H9 (cell line): ENCODE measurements around the gene PATL2. TPM values are rescaled to one million over a fixed set of nuclear protein-coding genes. Genes with fewer than 3 reads are reported as not detected.

Experiments used
- DNase-seq: peaks from one replicate; pipeline ENCODE4 v3.0.0-alpha.2; 2017
- H2AFZ ChIP-seq: one replicate; pipeline ENCODE4 v1.6.1; 2013; ENCODE audit warnings: mild to moderate bottlenecking, low read length, control low read depth, moderate library complexity
- H2AK5ac ChIP-seq: 2 replicates; pipeline ENCODE4 v1.6.1; 2013; ENCODE audit warnings: low read length, control low read depth, mixed read lengths; ENCODE audit not compliant: insufficient read length
- H2BK120ac ChIP-seq: one replicate; pipeline ENCODE4 v1.6.1; 2013; ENCODE audit warnings: low read depth, mild to moderate bottlenecking, low read length, control low read depth, inconsistent platforms; ENCODE audit not compliant: poor library complexity, severe bottlenecking
- H2BK12ac ChIP-seq: 2 replicates; pipeline ENCODE4 v1.6.1; 2013; ENCODE audit warnings: low read length, control low read depth, mixed read lengths, low read depth; ENCODE audit not compliant: insufficient read length
- H2BK15ac ChIP-seq: 2 replicates; pipeline ENCODE4 v1.6.1; 2013; ENCODE audit warnings: low read depth, low read length, control low read depth
- H2BK20ac ChIP-seq: one replicate; pipeline ENCODE4 v1.6.1; 2013; ENCODE audit warnings: low read depth, mild to moderate bottlenecking, low read length, control low read depth, inconsistent platforms; ENCODE audit not compliant: poor library complexity, severe bottlenecking
- H2BK5ac ChIP-seq: 2 replicates; pipeline ENCODE4 v1.6.1; 2013; ENCODE audit warnings: low read length, control low read depth, mixed read lengths; ENCODE audit not compliant: insufficient read length
- H3K14ac ChIP-seq: 2 replicates; pipeline ENCODE4 v1.6.1; 2013; ENCODE audit warnings: low read length, control low read depth; ENCODE audit not compliant: insufficient read depth
- H3K18ac ChIP-seq: 2 replicates; pipeline ENCODE4 v1.6.1; 2013; ENCODE audit warnings: low read depth, mild to moderate bottlenecking, mixed read lengths, low read length, control low read depth; ENCODE audit not compliant: insufficient read length
- H3K23ac ChIP-seq: 2 replicates; pipeline ENCODE4 v1.6.1; 2013; ENCODE audit warnings: low read length, control low read depth, mixed read lengths, low read depth; ENCODE audit not compliant: insufficient read length
- H3K23me2 ChIP-seq: 2 replicates; pipeline ENCODE4 v1.6.1; 2013; ENCODE audit warnings: low read depth, mild to moderate bottlenecking, mixed read lengths, low read length, control low read depth; ENCODE audit not compliant: insufficient read length, poor library complexity, severe bottlenecking
- H3K27ac ChIP-seq: 2 replicates; pipeline ENCODE4 v1.5.1; 2013; ENCODE audit warnings: low read length, control low read depth, mixed read lengths, low read depth; ENCODE audit not compliant: insufficient read length
- H3K27me3 ChIP-seq: 2 replicates; pipeline ENCODE4 v1.6.1; 2013; ENCODE audit warnings: low read length, control low read depth, inconsistent platforms; ENCODE audit not compliant: insufficient read depth
- H3K4ac ChIP-seq: 2 replicates; pipeline ENCODE4 v1.6.1; 2013; ENCODE audit warnings: low read depth, mild to moderate bottlenecking, control low read depth, inconsistent platforms, low read length, moderate library complexity
- H3K4me1 ChIP-seq: 2 replicates; pipeline ENCODE4 v1.6.1; 2013; ENCODE audit warnings: low read length, control low read depth, inconsistent platforms; ENCODE audit not compliant: insufficient read depth
- H3K4me2 ChIP-seq: 2 replicates; pipeline ENCODE4 v1.6.1; 2013; ENCODE audit warnings: low read length, control low read depth, mixed read lengths; ENCODE audit not compliant: insufficient read length, insufficient read depth
- H3K56ac ChIP-seq: 2 replicates; pipeline ENCODE4 v1.6.1; 2013; ENCODE audit warnings: low read depth, mild to moderate bottlenecking, mixed read lengths, low read length, control low read depth; ENCODE audit not compliant: insufficient read length
- H3K79me1 ChIP-seq: 2 replicates; pipeline ENCODE4 v1.6.1; 2013; ENCODE audit warnings: low read depth, mild to moderate bottlenecking, moderate library complexity, low read length, control low read depth, inconsistent platforms; ENCODE audit not compliant: insufficient read depth, poor library complexity, severe bottlenecking
- H3K79me2 ChIP-seq: 2 replicates; pipeline ENCODE4 v1.6.1; 2013; ENCODE audit warnings: low read length, control low read depth, inconsistent platforms; ENCODE audit not compliant: insufficient read depth
- H3K9ac ChIP-seq: 2 replicates; pipeline ENCODE4 v1.6.1; 2013; ENCODE audit warnings: low read length, control low read depth, mixed read lengths; ENCODE audit not compliant: insufficient read length; ENCODE audit errors: extremely low read depth
- H3K9me3 ChIP-seq: one replicate; pipeline ENCODE4 v1.6.1; 2013; ENCODE audit warnings: low read depth, low read length, inconsistent platforms; ENCODE audit not compliant: control insufficient read depth
- H3T11ph ChIP-seq: one replicate; pipeline ENCODE4 v1.6.1; 2013; ENCODE audit warnings: mild to moderate bottlenecking, low read length, control low read depth, inconsistent platforms
- H4K20me1 ChIP-seq: one replicate; pipeline ENCODE4 v1.6.1; 2013; ENCODE audit not compliant: control insufficient read depth, insufficient read length, insufficient read depth
- H4K5ac ChIP-seq: 2 replicates; pipeline ENCODE4 v1.6.1; 2013; ENCODE audit warnings: low read depth, mild to moderate bottlenecking, mixed read lengths, low read length, control low read depth; ENCODE audit not compliant: insufficient read length
- H4K8ac ChIP-seq: replicated peaks from 2 replicates; pipeline ENCODE4 v1.6.1; 2013; ENCODE audit warnings: low read length, control low read depth, mixed read lengths, low read depth; ENCODE audit not compliant: insufficient read length
- H4K91ac ChIP-seq: 2 replicates; pipeline ENCODE4 v1.6.1; 2013; ENCODE audit warnings: low read depth, mild to moderate bottlenecking, moderate library complexity, mixed read lengths, low read length, control low read depth; ENCODE audit not compliant: insufficient read length
- H3K27ac Mint-ChIP-seq, 3 experiments: 2 replicates in 2 of 3; 3 replicates in 1 of 3; pipeline ENCODE4 v1.8.0; 2020 to 2021; ENCODE audit warnings: mixed read lengths in 3 of 3, mild to moderate bottlenecking in 1 of 3, moderate library complexity in 1 of 3
- H3K27me3 Mint-ChIP-seq: 2 replicates; pipeline ENCODE4 v1.8.0; 2021; ENCODE audit warnings: low read depth, mild to moderate bottlenecking, moderate library complexity, mixed read lengths
- H3K36me3 Mint-ChIP-seq, 3 experiments: 2 replicates in 2 of 3; 3 replicates in 1 of 3; pipeline ENCODE4 v1.8.0; 2020 to 2021; ENCODE audit warnings: low read depth in 3 of 3, mixed read lengths in 3 of 3; ENCODE audit not compliant: insufficient read depth in 1 of 3
- H3K4me1 Mint-ChIP-seq, 2 experiments: 2 replicates each; pipeline ENCODE4 v1.8.0; 2020; ENCODE audit warnings: mixed read lengths in 2 of 2
- H3K4me3 Mint-ChIP-seq, 2 experiments: 2 replicates in 1 of 2; 3 replicates in 1 of 2; pipeline ENCODE4 v1.8.0; 2020 to 2021; ENCODE audit warnings: mild to moderate bottlenecking in 2 of 2, mixed read lengths in 2 of 2, moderate library complexity in 1 of 2
- H3K9me3 Mint-ChIP-seq, 2 experiments: 2 replicates in 1 of 2; 3 replicates in 1 of 2; pipeline ENCODE4 v1.8.0; 2020; ENCODE audit warnings: mild to moderate bottlenecking in 2 of 2, mixed read lengths in 2 of 2, moderate library complexity in 1 of 2
- WGBS: extraction: QIAGEN DNeasy Blood & Tissue Kit; methylation state at CpG from one replicate; pipeline ENCODE4 v1.1.7; 2013; ENCODE audit warnings: missing lambda C conversion rate, low lambda C conversion rate, mixed read lengths; ENCODE audit not compliant: insufficient read length; ENCODE audit errors: extremely low coverage; 5-methylcytosine and 5-hydroxymethylcytosine counted together
- total RNA-seq: library from RNA; stranded (reverse); gene quantifications from 2 replicates; pipeline ENCODE4 v1.2.1, GENCODE V29; 2021
- TF ChIP-seq, protein P1 (sequence below): fragments of 200-600 bp; sonication (generic); conservative IDR thresholded peaks from 3 replicates; pipeline ENCODE4 v1.8.0; 2021; ENCODE audit warnings: antibody characterized with exemption, mild to moderate bottlenecking

Gene PATL2
- total RNA-seq, 1 experiment from 2014 or later, result 0.46 TPM

DNA sequence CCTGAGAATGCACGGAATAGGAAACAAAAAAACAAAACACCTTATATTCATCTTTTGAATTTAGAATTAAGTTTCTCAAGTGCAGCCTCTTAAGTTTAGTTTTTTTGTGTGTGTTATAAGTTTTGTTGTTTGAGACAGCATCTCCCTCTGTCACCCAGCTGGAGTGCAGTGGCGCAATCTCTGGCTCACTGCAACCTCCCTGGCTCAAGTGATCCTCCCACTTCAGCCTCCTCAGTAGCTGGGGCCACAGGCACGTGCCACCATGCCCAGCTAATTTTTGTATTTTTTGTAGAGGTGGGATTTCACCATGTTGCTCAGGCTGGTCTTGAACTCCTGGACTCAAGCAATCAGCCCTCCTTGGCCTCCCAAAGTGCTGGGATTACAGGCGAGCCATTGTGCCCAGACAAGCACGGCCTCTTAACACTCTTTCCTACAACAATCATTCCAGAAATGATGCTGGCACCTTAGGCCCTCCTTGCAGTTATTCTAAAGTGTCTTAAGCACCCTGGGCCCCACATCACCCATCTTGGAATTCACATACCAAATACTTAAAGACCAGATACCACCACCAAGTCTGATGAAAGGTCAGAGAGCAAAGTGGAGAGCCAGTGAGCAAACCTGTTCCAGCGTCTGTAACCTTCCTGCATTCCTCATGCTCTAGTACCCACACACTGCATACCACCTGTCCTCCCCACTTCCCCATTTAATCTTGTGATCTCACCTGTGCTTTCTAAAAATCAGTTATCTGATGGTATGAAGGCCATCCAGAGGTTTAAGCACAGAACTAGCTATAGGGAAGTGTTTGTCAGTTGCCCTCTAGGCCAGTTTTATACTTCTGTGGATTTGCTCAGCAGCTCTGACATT lies 40.8 kb downstream of the PATL2 start:
- no peak overlapping the region for H3T11ph ChIP-seq
- H3K79me2 ChIP-seq, result no peaks in the 10 kb centered on the region
- H3K27ac ChIP-seq, result no peak overlapping the region
- H2BK120ac ChIP-seq, result no peak overlapping the region
- H3K14ac ChIP-seq, result no peak overlapping the region
- H2BK15ac ChIP-seq, result no peak overlapping the region
- no peaks in the 10 kb centered on the region for H3K79me1 ChIP-seq
- H3K4ac ChIP-seq, result no peak overlapping the region
- no peak overlapping the region for H3K18ac ChIP-seq
- no peaks in the 10 kb centered on the region for H3K27me3 ChIP-seq
- H2BK20ac ChIP-seq, result no peak overlapping the region
- no peak overlapping the region for H3K56ac ChIP-seq
- no CpG with 5 or more reads among the region's 6 CpGs for WGBS
- Mint-ChIP-seq H3K36me3 (no peaks in the 10 kb centered on the region; a peak in 1 of 7 replicates), H3K4me1 (peaks cover 10 to 11% of the 10 kb centered on the region in 2 experiments), H3K27ac (no peak overlapping the region), H3K27me3 (peaks cover 3% of the 10 kb centered on the region), H3K9me3 (no peaks in the 10 kb centered on the region), H3K4me3 (no peak overlapping the region)
- no peak for DNase-seq
- no peak overlapping the region for H3K9ac ChIP-seq
- H3K9me3 ChIP-seq, result no peaks in the 10 kb centered on the region
- no peak overlapping the region for H2AFZ ChIP-seq
- no peaks in the 10 kb centered on the region for H3K23me2 ChIP-seq
- no peaks in the 10 kb centered on the region for H3K4me1 ChIP-seq
- no peaks in the 10 kb centered on the region for H4K20me1 ChIP-seq
- H2AK5ac ChIP-seq, result no peak overlapping the region
- no peak overlapping the region for H4K8ac ChIP-seq
- no peak overlapping the region for H2BK12ac ChIP-seq
- no peak overlapping the region for H3K4me2 ChIP-seq
- no peak overlapping the region for H3K23ac ChIP-seq
- H2BK5ac ChIP-seq, result no peak overlapping the region
- no peak overlapping the region for H4K5ac ChIP-seq
- TF ChIP-seq, protein P1, sequence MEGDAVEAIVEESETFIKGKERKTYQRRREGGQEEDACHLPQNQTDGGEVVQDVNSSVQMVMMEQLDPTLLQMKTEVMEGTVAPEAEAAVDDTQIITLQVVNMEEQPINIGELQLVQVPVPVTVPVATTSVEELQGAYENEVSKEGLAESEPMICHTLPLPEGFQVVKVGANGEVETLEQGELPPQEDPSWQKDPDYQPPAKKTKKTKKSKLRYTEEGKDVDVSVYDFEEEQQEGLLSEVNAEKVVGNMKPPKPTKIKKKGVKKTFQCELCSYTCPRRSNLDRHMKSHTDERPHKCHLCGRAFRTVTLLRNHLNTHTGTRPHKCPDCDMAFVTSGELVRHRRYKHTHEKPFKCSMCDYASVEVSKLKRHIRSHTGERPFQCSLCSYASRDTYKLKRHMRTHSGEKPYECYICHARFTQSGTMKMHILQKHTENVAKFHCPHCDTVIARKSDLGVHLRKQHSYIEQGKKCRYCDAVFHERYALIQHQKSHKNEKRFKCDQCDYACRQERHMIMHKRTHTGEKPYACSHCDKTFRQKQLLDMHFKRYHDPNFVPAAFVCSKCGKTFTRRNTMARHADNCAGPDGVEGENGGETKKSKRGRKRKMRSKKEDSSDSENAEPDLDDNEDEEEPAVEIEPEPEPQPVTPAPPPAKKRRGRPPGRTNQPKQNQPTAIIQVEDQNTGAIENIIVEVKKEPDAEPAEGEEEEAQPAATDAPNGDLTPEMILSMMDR, result no peak
- H4K91ac ChIP-seq, result no peak overlapping the region
